NCI-H446 (cell line): Measurements from ENCODE around the gene CLCN7.

Experiments
- DNase-seq, 2 experiments: peaks; one replicate each; lab custom pipeline; 2025; lab: John Stamatoyannopoulos, UW

The CLCN7 gene

GRCh38 chr16:1502092-1503004 lies 27.5 kb upstream of the CLCN7 start:
- DNase-seq, result no peak

- DNase-seq, result no peak
These were observed 26.8 kb upstream of the CLCN7 start for GRCh38 chr16:1501630-1502029.

GRCh38 chr16:1500465-1501150 lies 25.8 kb upstream of the CLCN7 start:
- no peak for DNase-seq

GRCh38 chr16:1499756-1500464 lies 25.1 kb upstream of the CLCN7 start:
- DNase-seq, result no peak

- no peak for DNase-seq
These were observed 24.3 kb upstream of the CLCN7 start for GRCh38 chr16:1498899-1499676.

- no peak for DNase-seq
These were observed 22.3 kb upstream of the CLCN7 start for GRCh38 chr16:1497014-1497598.

- no peak for DNase-seq
These were observed 21.6 kb upstream of the CLCN7 start for GRCh38 chr16:1496464-1496863.

GRCh38 chr16:1495889-1496262 lies 21.0 kb upstream of the CLCN7 start:
- DNase-seq, result no peak

- no peak for DNase-seq
These were observed 20.5 kb upstream of the CLCN7 start for GRCh38 chr16:1495211-1495888.

GRCh38 chr16:1494711-1495110 lies 19.9 kb upstream of the CLCN7 start:
- DNase-seq, result no peak

- DNase-seq, result no peak
These were observed 19.4 kb upstream of the CLCN7 start for GRCh38 chr16:1494129-1494640.

GRCh38 chr16:1493746-1494094 lies 18.9 kb upstream of the CLCN7 start:
- no peak for DNase-seq

- DNase-seq, result peak; percentile 39 to 86
These were observed 18.3 kb upstream of the CLCN7 start, which contains the start of gene TELO2 for GRCh38 chr16:1492923-1493745. TSS of gene TELO2 (plus strand) at chr16:1493360. CDS start at chr16:1494282, 922 bp downstream.

- DNase-seq, result no peak
These were observed 17.5 kb upstream of the CLCN7 start for GRCh38 chr16:1492082-1492922.

GRCh38 chr16:1491327-1491726 lies 16.5 kb upstream of the CLCN7 start:
- DNase-seq, result no peak

GRCh38 chr16:1489077-1489476 lies 14.2 kb upstream of the CLCN7 start:
- DNase-seq, result no peak

- no peak for DNase-seq
These were observed 13.8 kb upstream of the CLCN7 start, which contains the start of gene PTX4 for GRCh38 chr16:1488619-1489018. TSS of gene PTX4 (minus strand) at chr16:1488944. CDS start at chr16:1488909, 35 bp downstream.

- no peak for DNase-seq
These were observed 13.3 kb upstream of the CLCN7 start for GRCh38 chr16:1488054-1488601.
